Common myeloid progenitor, CD34-positive (primary cell): ENCODE data around the gene MT1B.
"Not testable (repeated sequence)": the region's sequence is repeated elsewhere in the genome, so short reads cannot be mapped to it uniquely, and the experiment has no call there.

Experiments
- CTCF ChIA-PET: fragments of 350-600 bp; sonication (Branson Sonifier 250); formaldehyde crosslinking; loops from one replicate; lab custom pipeline; 2021; ENCODE audit warnings: antibody characterized with exemption; lab: Charles Lee
- POLR2A ChIA-PET: fragments of 350-600 bp; sonication (Branson Sonifier 250); formaldehyde crosslinking; loops from one replicate; lab custom pipeline; 2021; ENCODE audit warnings: antibody characterized with exemption; lab: Charles Lee
- DNase-seq, 3 donors: peaks; one replicate each; pipeline versions ENCODE4 v3.0.0 to v3.0.0-alpha.2; 2013
- H3K27ac ChIP-seq, 2 experiments: 1 replicate in 1 of 2; 2 replicates in 1 of 2; pipeline ENCODE4 v1.7.0; 2013; ENCODE audit warnings: inconsistent platforms in 2 of 2, low read length in 2 of 2, mild to moderate bottlenecking in 2 of 2, low read depth in 1 of 2, moderate library complexity in 1 of 2; ENCODE audit not compliant: severe bottlenecking in 2 of 2, insufficient read depth in 1 of 2, poor library complexity in 1 of 2
- H3K27me3 ChIP-seq, 5 experiments: replicated peaks in 2 of 5; 1 replicate in 3 of 5; 2 replicates in 2 of 5; pipeline versions ENCODE4 v1.6.1 to v1.7.0; 2013; ENCODE audit warnings: low read length in 4 of 5, mild to moderate bottlenecking in 2 of 5, moderate library complexity in 2 of 5, inconsistent platforms in 1 of 5; ENCODE audit not compliant: insufficient read depth in 5 of 5, control insufficient read depth in 4 of 5
- H3K36me3 ChIP-seq, 4 experiments: 1 replicate in 2 of 4; 2 replicates in 2 of 4; pipeline versions ENCODE4 v1.6.1 to v1.7.0; 2013; ENCODE audit warnings: low read length in 3 of 4, control low read depth in 1 of 4, mild to moderate bottlenecking in 1 of 4; ENCODE audit not compliant: control insufficient read depth in 4 of 4, insufficient read depth in 4 of 4
- H3K4me1 ChIP-seq, 4 experiments: 1 replicate in 3 of 4; 2 replicates in 1 of 4; pipeline versions ENCODE4 v1.6.1 to v1.7.1; 2013; ENCODE audit warnings: low read length in 3 of 4, mild to moderate bottlenecking in 3 of 4, control low read depth in 1 of 4, inconsistent platforms in 1 of 4, moderate library complexity in 1 of 4; ENCODE audit not compliant: control insufficient read depth in 4 of 4, insufficient read depth in 4 of 4; ENCODE audit errors: control extremely low read depth in 1 of 4
- H3K4me3 ChIP-seq, 7 experiments: 1 replicate in 4 of 7; 2 replicates in 3 of 7; pipeline versions ENCODE4 v1.5.1 to v1.7.0; 2013; ENCODE audit warnings: mild to moderate bottlenecking in 7 of 7, low read length in 6 of 7, moderate library complexity in 6 of 7, inconsistent platforms in 2 of 7, low read depth in 2 of 7, control low read depth in 1 of 7; ENCODE audit not compliant: insufficient read depth in 4 of 7, control insufficient read depth in 1 of 7; ENCODE audit errors: extremely low read depth in 1 of 7
- H3K9me3 ChIP-seq, 5 experiments: 1 replicate in 4 of 5; 2 replicates in 1 of 5; pipeline versions ENCODE4 v1.6.1 to v1.7.1; 2013; ENCODE audit warnings: low read length in 4 of 5, mild to moderate bottlenecking in 2 of 5, inconsistent platforms in 1 of 5, low read depth in 1 of 5, moderate library complexity in 1 of 5; ENCODE audit not compliant: control insufficient read depth in 4 of 5, insufficient read depth in 2 of 5; ENCODE audit errors: control extremely low read depth in 1 of 5
- WGBS: methylation state at CpG from one replicate; pipeline ENCODE4 v1.1.5; 2013; ENCODE audit not compliant: insufficient coverage; 5-methylcytosine and 5-hydroxymethylcytosine counted together

MT1B gene

DNA sequence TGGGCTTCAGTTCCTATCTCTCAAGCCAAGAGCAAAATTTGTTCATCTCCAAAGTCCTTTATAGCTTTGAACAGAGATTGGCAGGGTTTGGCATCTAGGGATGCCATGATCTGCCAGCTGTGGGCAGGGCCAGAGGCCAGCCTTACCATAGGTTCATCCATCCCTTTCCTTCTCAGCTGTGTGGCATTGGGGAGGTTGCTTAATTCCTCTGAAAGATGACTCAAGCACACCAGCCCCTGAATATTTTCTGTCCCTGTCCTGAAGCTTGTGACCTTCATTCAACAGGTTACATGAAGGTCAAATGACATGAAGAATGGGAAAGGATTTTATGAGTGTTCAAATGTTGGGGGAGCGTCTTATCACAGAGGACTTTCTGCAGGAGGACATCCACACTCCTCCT lies 12.8 kb downstream of the MT1B start:
- Histone ChIP-seq H3K27me3 (peaks cover 13 to 99% (median 62%) of the 10 kb centered on the region in 5 experiments), H3K4me1 (peaks cover 0 to 21% (median 10%) of the 10 kb centered on the region in 4 experiments), H3K27ac (no peak overlapping the region), H3K9me3 (no peaks in the 10 kb centered on the region), H3K4me3 (no peak overlapping the region), H3K36me3 (no peaks in the 10 kb centered on the region)
- POLR2A ChIA-PET, result interaction anchor here (0.6 kb wide), 1 partner anchor 91 kb away, joined by 3 read pairs; no protein-coding TSS in a partner anchor
- CTCF ChIA-PET, result no interaction called here
- DNase-seq, result no peak
- no CpG with 5 or more reads among the region's 1 CpG for WGBS

DNA sequence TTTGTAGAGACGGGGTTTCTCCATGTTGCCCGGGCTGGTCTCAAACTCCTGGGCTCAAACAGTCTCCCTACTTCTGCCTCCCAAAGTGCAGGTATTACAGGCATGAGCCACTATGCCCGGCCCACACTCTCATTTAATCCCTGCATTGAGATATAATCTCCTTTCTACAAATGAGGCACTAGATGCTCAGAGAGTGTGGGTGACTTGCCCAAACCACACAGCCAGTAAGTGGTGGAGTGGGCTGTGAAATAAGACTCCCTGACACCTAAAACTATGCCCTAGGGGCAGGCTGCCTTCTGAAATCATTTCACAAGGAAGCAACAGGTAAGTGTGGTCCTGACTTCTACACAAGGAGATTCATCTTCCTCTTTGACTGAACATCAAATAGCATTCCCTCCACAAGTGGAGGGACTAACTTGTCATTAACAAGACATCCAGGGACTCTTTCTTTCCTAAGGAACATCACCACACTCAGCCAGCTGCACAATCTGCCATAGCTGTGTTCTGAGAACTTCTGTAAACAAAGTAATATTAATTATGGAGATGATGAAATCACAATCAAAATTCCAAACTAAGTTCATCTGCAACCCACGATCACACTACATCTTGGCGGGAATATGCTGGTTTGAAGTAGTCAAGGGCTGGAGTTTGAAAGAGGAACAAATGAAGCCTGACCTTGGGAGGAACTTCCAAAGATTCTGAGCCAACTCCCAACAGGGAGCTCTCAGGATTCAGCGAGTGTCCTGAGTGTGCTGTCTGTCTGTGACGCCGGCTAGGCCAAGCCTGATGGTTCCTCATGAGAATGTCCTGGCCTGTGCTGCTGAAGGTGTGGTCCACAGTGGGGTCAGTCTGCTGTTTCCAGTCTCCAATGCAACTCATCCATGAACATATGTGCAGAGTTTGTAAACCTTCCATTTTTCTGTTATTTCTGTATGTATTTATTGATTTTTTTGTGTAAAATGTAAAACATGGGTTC lies 13.9 kb downstream of the MT1B start:
- H3K27ac ChIP-seq, CTCF ChIA-PET, POLR2A ChIA-PET: not testable (repeated sequence)

DNA sequence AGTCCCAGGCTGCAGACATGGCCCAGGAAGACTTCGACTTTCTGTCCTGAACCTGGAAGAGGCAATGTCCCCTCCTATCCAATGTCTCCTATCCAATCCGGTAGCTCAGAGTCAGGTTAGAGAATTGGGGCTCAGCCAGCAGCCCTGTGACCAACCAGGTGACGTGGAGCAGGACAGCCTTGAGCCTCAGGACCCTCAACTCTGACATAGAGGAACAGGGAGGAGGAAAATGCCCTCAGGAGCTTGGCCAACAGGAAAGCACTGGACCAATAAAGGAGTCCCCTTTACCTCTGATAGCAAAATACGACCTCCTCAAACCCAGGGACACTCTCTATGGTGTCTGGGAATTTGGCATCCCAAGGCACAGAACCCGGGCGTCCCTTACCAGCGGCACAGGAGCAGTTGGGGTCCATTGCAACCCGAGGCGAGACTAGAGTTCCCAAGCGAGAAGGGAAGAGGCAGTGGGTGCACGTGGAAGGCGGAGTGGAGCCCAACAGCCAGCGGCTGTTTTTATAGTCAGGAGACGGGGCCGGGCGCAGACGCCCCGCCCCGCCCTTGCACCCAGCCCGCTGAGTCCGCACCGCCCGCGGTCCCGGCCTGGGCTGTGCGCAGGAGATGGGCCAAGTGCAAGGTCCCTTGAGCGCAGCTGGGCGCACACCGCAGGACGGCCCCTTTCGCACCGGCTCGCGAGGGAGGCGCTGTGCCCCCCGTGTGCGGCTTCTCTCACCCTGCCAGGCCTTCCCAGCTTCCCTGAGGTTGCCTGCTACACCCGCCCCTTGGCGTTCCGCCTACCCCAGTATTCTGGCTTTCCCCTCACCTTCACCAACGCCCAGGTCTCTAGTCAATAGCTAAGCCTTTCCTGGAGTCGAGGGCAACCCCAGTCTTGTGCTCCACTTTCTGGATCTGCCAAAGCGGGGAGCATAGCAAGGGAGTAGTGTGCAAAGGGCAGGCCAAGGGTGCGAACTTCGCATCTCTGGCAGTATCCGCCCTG lies 16.2 kb downstream of the MT1B start, which contains the start of gene MT1G:
Gene MT1G, minus strand, starts transcription at position 485 of the 991 bp plus-strand sequence. Its CDS starts 72 bp downstream, at position 413.
- Histone ChIP-seq H3K4me3 (peak within 1 kb of the TSS in 3 of 7 experiments; percentile 23 to 32 (median 28)), H3K4me1 (peaks cover 0 to 20% (median 7%) of the 10 kb centered on the region in 4 experiments), H3K36me3 (no peaks in the 10 kb centered on the region), H3K9me3 (no peaks in the 10 kb centered on the region), H3K27ac (no peak within 1 kb of the TSS), H3K27me3 (peaks cover 16 to 100% (median 55%) of the 10 kb centered on the region in 5 experiments)
- POLR2A ChIA-PET, result no interaction called here
- 10% methylated on average over 34 of the region's 46 CpGs for WGBS
- peak in 2 of 3 donors; percentile 51 to 60 for DNase-seq
- CTCF ChIA-PET, result interaction anchor here (1.1 to 7.2 kb wide), 3 partner anchors 15 to 96 kb away, joined by 3 to 42 read pairs (median 6); partner anchors contain the start of gene MT1X

More for the DNA sequence above, 13.9 kb downstream of the MT1B start:
- not testable (repeated sequence) for H3K9me3 ChIP-seq, H3K36me3 ChIP-seq, H3K4me3 ChIP-seq, DNase-seq
- Histone ChIP-seq H3K4me1 (peaks cover 0 to 26% (median 10%) of the 10 kb centered on the region in 4 experiments), H3K27me3 (peaks cover 14 to 100% (median 69%) of the 10 kb centered on the region in 5 experiments)
- WGBS, result 100% methylated on average over 2 of the region's 8 CpGs

GRCh38 chr16:56669005-56669839 lies 17.5 kb downstream of the MT1B start, which contains the start of gene MT1H:
MT1H (plus strand) TSS chr16:56669814; CDS start chr16:56669885, 71 bp downstream.
- Histone ChIP-seq H3K27ac (no peak within 1 kb of the TSS), H3K4me1 (peaks cover 0 to 18% (median 5%) of the 10 kb centered on the region in 4 experiments), H3K27me3 (peaks cover 13 to 96% (median 52%) of the 10 kb centered on the region in 5 experiments), H3K9me3 (no peaks in the 10 kb centered on the region), H3K36me3 (no peaks in the 10 kb centered on the region), H3K4me3 (peak within 1 kb of the TSS in 1 of 7 experiments; percentile 4)
- peak in 1 of 3 donors; percentile 19 for DNase-seq
- CTCF ChIA-PET, result interaction anchor here (0.6 to 7.2 kb wide), 3 partner anchors 13 to 33 kb away, joined by 3 to 42 read pairs (median 6); partner anchors contain the start of gene MT1X
- 13% methylated on average over 36 of the region's 38 CpGs for WGBS
- POLR2A ChIA-PET, result no interaction called here

GRCh38 chr16:56669840-56670619 lies 18.3 kb downstream of the MT1B start:
- DNase-seq, result no peak
- Histone ChIP-seq H3K27me3 (peaks cover 8 to 92% (median 46%) of the 10 kb centered on the region in 5 experiments), H3K36me3 (no peaks in the 10 kb centered on the region), H3K4me1 (peaks cover 0 to 18% (median 5%) of the 10 kb centered on the region in 4 experiments), H3K4me3 (peak overlapping the region in 1 of 7 experiments; percentile 4), H3K9me3 (no peaks in the 10 kb centered on the region), H3K27ac (no peak overlapping the region)
- ChIA-PET CTCF (interaction anchor here (0.6 to 7.2 kb wide), 4 partner anchors 8 to 32 kb away, joined by 3 to 42 read pairs (median 3); no protein-coding TSS in a partner anchor), POLR2A (no interaction called here)
- WGBS, result 17% methylated on average over 13 of the region's 19 CpGs
